ENCODE data around the gene CNTRL.

- TF ChIP-seq TAF1 (IDR thresholded peaks at IDR 0.05; ENCODE audit: borderline replicate concordance, insufficient read depth, low read length) (no peak), REST (IDR thresholded peaks at IDR 0.05; ENCODE audit: insufficient read depth in 1 of 2, low read depth in 2 of 2, low read length in 2 of 2) (no peak)
Observed at GRCh38 chr9:121085661-121086060, 10.9 kb downstream of the CNTRL start.
